T47D (cell line): ENCODE data around the gene DRAM2.
"Not testable (repeated sequence)": the region's sequence is repeated elsewhere in the genome, so short reads cannot be mapped to it uniquely, and the experiment has no call there.

Source experiments
- DNase-seq, 2 experiments: peaks; one replicate each; pipeline versions ENCODE4 v3.0.0 to v3.0.0-alpha.2; 2011 to 2012; ENCODE audit warnings: low read depth in 1 of 2, low spot score in 1 of 2
- JUND ChIP-seq: IDR thresholded peaks from 2 replicates; pipeline ENCODE4 v1.6.1; 2012; ENCODE audit warnings: low read depth
- in situ Hi-C: cut with HindIII; loops from 2 replicates; pipeline ENCODE4 v1.10.0; 2016; ENCODE audit warnings: low sequenced_read_pairs, low pct_unique_long_range_greater_than_20kb

DRAM2 gene

DNA sequence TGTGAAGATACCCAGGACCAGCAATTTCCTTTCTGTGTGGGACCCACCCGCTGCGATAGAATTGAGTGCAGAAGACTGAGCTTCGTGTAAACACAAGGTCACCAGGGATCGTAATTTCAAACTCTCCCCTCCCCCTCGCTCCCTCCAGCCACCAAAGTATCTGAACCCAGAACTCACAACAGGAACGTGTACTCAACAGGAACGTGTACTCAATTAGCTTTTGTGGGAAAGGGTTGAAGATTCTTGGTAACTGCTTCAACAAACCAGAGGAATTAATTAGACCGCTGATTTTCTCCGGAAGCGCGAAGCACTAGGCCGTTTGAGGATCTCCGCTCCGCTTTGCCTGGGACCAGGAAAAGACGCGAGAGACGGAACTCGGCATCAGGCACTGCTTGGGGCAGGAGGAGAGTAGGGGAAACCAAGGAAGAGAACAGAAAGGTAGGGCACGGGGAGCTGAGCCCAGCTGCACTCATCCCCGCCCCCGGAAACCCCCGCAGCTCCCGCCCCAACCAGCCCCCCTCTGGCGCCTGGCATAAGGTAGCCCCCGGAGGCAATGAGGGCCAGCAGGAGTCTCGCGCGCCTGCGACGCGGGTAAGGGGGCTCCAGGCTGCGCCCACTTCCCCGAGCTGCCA, 453 bp downstream of the DRAM2 start:
- TF ChIP-seq JUND = no peak
- in situ Hi-C loops = no loop called here
- peak; percentile 26 to 60 for DNase-seq

DNA sequence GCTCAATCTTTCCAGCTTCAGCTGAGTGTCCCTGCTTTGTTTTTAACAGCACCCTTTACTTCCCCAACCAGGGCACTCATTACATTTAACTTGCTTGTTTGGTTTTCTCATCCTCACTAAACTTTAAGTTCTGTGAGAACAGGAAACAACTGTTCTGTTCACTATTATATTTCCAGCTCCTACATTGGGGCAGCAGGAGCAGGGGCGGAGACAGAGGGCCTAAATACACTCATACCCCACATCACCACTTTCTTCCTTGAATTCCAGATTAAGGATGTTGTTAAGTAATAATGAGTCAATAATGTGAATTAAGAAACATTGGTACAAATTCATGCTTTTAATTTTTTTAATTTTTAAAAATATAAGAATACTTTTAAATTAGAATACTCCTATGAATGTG, 6.0 kb downstream of the DRAM2 start:
- no peak for DNase-seq
- in situ Hi-C loops = no loop called here

DNA sequence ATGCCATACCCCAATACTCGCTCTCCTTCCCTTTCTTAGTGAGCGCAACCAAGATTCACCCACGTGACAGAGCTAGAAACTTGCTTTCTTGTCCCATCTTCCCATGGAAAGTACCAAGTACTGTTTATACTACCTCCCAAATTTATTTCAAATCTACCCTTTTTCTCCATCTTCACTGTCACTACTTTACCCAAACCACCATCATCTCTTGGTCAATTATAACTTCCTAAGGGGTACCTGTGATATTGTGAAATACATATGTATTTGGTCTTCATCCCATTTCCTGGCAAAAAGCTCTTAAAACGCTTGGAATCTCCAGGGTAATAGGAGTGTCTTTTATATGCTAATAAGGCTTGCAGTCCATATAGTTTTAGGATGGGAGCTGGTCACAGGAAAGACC, 8.2 kb downstream of the DRAM2 start:
- in situ Hi-C loops = no loop called here
- TF ChIP-seq JUND = no peak
- no peak for DNase-seq

More for the DNA sequence above, 6.0 kb downstream of the DRAM2 start:
- TF ChIP-seq JUND = no peak

DNA sequence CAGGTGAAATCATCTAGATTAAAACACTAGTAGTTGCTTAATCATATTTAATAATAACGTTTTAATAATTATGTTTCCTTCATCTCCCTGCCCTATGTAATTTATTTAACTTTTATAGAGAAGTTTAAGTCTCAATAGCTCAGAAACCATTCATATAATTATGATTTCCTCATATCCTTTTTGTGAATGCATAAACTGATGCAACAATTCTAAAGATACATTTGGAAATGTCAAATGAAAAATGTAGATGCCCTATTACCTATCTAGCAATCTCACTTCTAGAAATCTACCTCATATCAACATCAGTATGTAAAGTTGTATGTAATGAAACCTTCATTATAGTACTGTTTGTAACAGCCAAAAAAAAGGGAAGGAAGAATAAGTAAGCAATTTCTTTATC, 10.5 kb downstream of the DRAM2 start:
- DNase-seq = no peak
- TF ChIP-seq JUND = no peak
- in situ Hi-C loops = no loop called here

DNA sequence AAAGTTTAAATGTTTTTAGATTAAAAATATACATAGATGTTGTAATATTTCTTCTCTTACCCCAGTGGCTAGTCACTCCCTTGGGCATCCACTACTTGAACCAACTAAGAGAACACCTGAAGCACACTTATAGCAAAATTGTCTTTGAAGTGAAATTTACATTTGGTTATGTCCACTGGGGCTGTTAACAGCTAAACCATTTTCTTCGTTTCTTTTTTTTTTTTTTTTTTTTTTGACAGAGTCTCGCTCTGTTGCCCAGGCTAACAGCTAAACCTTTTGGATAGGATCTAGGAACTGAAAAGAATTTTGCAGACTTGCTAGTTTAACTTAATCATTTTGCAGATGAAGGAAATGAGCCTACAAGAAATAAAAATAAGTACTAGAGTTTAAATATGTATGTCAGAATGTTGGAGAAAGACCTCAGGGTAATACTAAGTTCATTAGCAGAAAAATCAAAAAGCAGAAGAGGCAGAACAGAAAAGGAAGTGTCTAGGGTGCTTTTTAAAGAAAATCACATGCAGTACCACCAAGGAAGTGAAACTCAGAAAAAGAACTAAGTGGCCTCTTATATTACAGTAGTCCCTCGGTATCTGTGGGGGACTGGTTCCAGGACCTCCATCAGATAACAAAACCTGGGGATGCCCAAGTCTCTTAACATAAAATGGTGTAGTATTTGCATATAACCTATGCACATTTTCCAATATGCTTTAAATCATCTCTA, 11.8 kb downstream of the DRAM2 start:
- no peak for DNase-seq
- TF ChIP-seq JUND = no peak
- in situ Hi-C loops = no loop called here

DNA sequence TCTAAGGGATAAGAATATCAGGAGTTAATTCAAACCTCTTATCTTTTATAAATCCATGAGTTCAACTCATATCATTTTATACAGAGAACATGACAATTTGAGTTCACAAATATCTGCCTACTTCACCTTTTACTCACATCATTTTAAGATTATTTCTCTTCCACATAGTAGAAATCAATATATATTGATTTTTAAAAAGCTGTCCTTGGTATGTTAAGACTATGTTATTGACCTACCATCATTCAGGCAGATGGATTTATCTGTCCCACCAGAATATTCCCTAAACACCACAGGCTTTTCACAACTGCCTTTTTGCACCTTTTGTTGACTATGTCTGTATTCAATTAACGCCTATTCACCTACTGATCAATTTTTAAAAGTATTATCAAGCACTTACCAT, 13.5 kb downstream of the DRAM2 start:
- TF ChIP-seq JUND = no peak
- no peak for DNase-seq
- in situ Hi-C loops = no loop called here

DNA sequence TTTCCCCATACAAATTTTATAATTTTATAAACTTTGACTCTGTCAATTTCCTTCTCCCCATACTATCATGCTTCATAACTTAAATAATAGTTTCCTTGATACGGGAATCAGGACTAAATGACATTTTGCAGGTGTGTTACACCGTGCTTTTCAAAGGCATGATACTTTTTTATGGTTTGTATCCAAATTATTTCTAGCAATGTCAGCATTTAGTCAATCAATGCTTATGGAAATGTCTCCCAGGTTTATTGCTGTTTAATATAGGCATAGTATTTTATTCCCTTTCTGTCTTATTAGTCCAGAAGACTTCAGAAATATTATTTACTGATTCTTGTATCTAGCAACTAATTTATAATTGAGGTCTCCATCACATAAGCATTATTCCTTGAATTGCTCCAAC, 23.4 kb downstream of the DRAM2 start:
- in situ Hi-C loops = no loop called here
- TF ChIP-seq JUND = no peak
- no peak for DNase-seq

DNA sequence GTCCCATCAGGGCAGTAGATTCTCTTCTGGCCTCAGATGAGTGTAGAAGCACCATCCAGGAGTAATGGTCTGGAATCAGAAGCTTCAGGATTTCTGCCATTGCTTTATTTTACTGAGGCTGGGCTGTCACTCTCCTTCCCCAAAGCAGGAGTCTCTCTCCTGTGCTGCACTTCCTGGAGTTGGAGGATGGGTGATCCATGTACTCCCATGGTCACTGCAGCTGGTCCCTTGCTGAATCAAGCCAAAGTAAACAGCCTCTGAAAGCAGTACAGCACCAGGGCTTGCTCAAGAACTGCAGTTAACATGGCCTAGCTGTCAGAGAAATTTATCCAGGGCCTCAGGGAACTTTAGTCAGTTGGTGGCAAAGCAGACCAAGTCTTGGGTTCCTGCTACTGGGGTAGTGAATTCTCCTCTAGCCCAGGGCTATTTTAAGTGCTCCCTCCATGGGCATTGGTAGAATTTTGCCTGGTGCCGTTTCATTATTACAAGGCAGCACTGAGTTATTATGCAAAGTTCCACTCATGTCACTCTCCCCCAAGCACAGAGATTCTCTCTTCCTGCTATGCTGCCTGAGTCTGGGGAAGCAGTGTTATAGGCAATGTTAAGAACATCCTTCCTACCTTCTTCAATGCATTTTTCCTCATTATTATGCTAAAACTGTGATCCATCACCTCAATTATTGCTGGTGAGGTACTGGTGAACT, 29.5 kb downstream of the DRAM2 start:
- in situ Hi-C loops = no loop called here
- peak in 1 of 2 experiments; percentile 85 for DNase-seq
- TF ChIP-seq JUND = no peak

DNA sequence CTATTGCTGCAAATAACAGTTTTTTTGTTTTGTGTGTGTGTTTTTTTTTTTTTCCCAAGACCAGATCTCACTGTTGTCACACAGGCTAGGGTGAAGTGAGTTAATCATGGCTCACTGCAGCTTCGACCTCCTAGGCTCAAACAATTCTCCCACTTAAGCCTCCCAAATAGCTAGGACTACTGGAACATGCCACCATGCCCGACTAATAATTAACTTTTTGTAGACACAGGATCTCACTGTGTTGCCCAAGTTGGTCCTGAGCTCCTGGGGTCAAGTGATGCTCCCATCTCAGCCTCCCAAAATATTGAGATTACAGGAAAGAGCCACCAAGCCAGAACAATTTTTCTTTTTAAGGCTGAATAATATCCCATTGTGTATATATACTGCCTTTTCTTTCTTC, 34.9 kb downstream of the DRAM2 start:
- no peak for TF ChIP-seq JUND
- in situ Hi-C loops = no loop called here
- no peak for DNase-seq

DNA sequence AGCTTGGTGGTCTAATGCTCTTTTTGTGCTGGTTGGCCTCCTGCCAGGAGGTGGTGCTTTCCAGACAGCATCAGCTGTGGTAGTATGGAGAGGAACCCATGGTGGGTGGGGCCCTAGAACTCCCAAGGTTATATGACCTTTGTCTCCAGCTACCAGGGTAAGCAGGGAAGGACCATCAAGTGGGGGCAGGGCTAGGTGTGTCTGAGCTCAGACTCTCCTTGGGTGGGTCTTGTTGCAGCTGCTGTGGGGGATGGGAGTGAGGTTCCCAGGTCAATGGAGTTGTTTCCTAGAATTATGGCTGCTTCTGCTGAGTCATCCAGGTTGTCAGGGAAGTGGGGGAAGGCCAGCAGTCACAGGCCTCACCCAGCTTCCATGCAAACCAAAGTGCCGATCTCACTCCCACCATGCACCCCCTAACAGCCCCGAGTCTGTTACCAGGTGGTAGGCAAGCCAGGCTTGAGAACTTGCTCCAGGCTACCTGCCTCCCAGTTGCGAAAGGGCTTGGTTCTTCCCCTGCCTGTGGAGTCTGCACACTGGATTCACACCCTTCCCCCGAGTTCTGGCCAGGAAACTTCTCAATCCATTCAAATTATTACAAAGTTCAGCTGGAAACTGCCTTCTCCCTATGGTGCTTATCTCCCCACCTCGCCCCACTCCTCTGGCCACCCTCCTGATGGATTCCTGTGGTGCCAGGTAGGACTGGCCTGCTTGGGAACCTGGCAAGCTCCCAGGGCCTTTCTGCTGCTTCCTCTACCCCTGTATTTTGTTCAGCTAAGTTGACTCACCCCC, 37.8 kb downstream of the DRAM2 start:
- TF ChIP-seq JUND = no peak
- in situ Hi-C loops = no loop called here
- DNase-seq = peak in 1 of 2 experiments; percentile 45

DNA sequence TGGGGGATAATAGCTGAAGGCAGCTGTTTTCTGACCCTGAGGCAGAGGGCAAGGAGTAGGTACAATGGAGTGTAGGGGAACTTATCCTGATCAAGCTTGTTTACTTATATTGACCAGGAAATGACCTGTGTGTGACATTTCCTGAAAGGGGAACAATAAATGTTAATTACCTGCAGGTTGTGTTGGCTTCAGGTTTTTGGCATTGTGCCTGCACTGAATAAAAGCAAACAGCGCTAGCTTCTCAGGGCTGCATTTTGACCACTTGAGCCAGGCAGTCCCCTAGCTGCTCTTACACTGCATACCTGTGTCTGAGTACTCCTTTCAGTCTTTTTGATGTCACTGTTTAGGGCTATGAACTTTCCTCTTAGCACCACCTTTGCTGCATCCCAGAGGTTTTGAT, 40.6 kb downstream of the DRAM2 start:
- in situ Hi-C loops = no loop called here
- no peak for TF ChIP-seq JUND
- peak in 1 of 2 experiments; percentile 73 for DNase-seq

DNA sequence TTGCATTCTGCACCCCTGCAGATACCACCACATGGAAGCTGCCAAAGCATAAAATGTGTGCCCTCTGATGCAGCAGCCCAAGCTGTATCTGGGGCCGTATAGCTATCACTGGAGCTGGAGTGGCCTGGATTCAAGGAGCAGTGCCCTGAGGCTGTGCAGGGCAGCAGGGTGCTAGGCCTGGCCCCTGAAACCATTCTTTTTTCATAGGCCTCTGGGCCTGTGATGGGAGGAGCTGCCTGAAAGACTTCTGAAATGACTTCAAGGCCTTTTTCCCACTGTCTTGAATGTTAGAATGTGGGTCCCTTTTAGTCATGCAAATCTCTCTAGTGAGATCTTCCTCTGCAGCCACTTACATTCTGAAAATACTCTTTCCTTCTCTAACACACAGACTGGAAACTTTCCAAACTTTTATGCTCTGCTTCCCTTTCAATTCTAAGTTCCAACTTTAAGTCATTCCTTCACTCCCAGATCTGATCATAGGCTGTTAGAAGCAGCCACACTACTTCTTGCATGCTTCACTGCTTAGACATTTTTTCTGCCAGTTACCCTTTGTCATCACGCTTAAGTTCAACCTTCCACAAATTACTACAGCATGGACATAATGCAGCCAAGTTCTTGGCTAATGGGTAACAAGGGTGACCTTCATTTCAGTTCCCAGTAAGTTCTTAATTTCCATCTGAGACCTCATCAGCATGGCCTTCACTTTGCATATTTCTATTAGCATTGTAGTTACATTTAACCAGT, 42.4 kb downstream of the DRAM2 start:
- DNase-seq = no peak
- in situ Hi-C loops = no loop called here
- no peak for TF ChIP-seq JUND

DNA sequence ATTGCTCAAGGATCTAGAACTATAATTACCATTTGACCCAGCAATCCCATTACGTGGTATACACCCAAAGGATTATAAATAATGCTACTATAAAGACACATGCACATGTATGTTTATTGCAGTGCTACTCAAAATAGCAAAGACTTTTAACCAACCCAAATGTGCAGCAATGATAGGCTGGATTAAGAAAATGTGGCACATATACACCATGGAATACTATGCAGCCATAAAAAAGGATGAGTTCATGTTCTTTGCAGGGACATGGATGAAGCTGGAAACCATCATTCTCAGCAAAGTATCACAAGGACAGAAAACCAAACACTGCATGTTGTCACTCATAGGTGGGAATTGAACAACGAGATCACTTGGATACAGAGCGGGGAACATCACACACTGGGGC, 44.5 kb downstream of the DRAM2 start:
- DNase-seq, in situ Hi-C loops: not testable (repeated sequence)
